OCI-LY3 (cell line): ENCODE results near the gene NGRN.

Experiments used
- CTCF ChIP-seq: fragments of 200-600, 300-600 bp; sonication (generic); IDR thresholded peaks from 2 replicates; pipeline ENCODE4 v1.5.1; 2014; ENCODE audit warnings: antibody characterized with exemption, low read length, low read depth
- EZH2phosphoT487 ChIP-seq: fragments of 200-600 bp; shearing (Covaris generic); IDR thresholded peaks from 2 replicates; pipeline ENCODE4 v1.6.1; 2018; ENCODE audit warnings: antibody characterized with exemption, mixed run types, low read depth

GRCh38 chr15:90307661-90308060 is 42.2 kb downstream of the NGRN start:
- no peak for TF ChIP-seq CTCF
- TF ChIP-seq EZH2phosphoT487 = no peak
